ENCODE results near the gene EFEMP1. TPM values are rescaled to one million over a fixed set of nuclear protein-coding genes. Genes with fewer than 3 reads are reported as not detected.

The EFEMP1 gene
- total and polyA plus RNA-seq, 9 of the 15 experiments (the other 6 are each of a cell fraction or from before 2014, with no cell fraction given), result 0.05 to 6.2 (median 0.22) TPM

- Histone ChIP-seq H3K27me3 (ENCODE audit: control insufficient read depth in 2 of 2, insufficient read depth in 2 of 2, low read length in 2 of 2) (peaks cover 7 to 14% of the 10 kb centered on the region in 2 experiments; a peak in 4 of 5 replicates), H3K27ac (ENCODE audit: extremely low read depth, low read depth, low read length) (no peak overlapping the region), H3K79me2 (ENCODE audit: control insufficient read depth, insufficient read depth, low read length) (no peaks in the 10 kb centered on the region), H3K36me3 (ENCODE audit: control insufficient read depth, insufficient read depth, low read length) (no peaks in the 10 kb centered on the region), H2AFZ (ENCODE audit: low read depth, low read length) (no peak overlapping the region), H3K9me1 (ENCODE audit: control insufficient read depth, insufficient read depth, low read length) (no peaks in the 10 kb centered on the region), H3K4me3 (no peak overlapping the region), H3K4me2 (ENCODE audit: insufficient read depth, low read length) (no peak overlapping the region), H4K20me1 (replicated peaks; ENCODE audit: control insufficient read depth, insufficient read depth, low read length) (no peaks in the 10 kb centered on the region), H3K9ac (ENCODE audit: insufficient read depth in 1 of 2, low read depth in 2 of 2, low read length in 2 of 2) (no peak overlapping the region), H3K9me3 (replicated peaks; ENCODE audit: control insufficient read depth, insufficient read depth, low read depth, low read length) (no peaks in the 10 kb centered on the region), H3K4me1 (replicated peaks in 1 of 2; ENCODE audit: control insufficient read depth in 2 of 2, insufficient read depth in 2 of 2, low read length in 2 of 2) (no peaks in the 10 kb centered on the region)
- intact Hi-C loops (cut with micrococcal nuclease), result no loop called here
- 0% methylated on average over 7 of the region's 7 CpGs for WGBS (ENCODE audit: insufficient coverage, low coverage, missing lambda C conversion rate)
- in situ Hi-C loops (cut with MboI), result no loop called here
- no peak for ATAC-seq
- BruUV-seq (replicated peaks), result no TSS peak
- no peak for FAIRE-seq
- POLR2A ChIA-PET, result no interaction called here
- no peak for DNase-seq (ENCODE audit: extremely low read depth in 1 of 4, low spot score in 3 of 4)
- CTCF ChIA-PET (ENCODE audit: low intra/inter-chr PET ratio), result no interaction called here
- no peak for TF ChIP-seq SIX5 (IDR thresholded peaks at IDR 0.05; ENCODE audit: borderline replicate concordance in 1 of 2, insufficient read depth in 1 of 2, low read depth in 1 of 2, low read length in 2 of 2)
- no peak for TF ChIP-seq GATAD2A (IDR thresholded peaks at IDR 0.05)
- TF ChIP-seq MXD1 (CRISPR knock-in tag; IDR thresholded peaks at IDR 0.05; ENCODE audit: borderline replicate concordance, poor library complexity, severe bottlenecking), result no peak
- TF ChIP-seq FOS (IDR thresholded peaks at IDR 0.05; ENCODE audit: extremely low read depth, insufficient read length), result no peak
- no peak for TF ChIP-seq GABPB2 (CRISPR knock-in tag; conservative IDR thresholded peaks at IDR 0.05)
- TF ChIP-seq CTCFL (IDR thresholded peaks at IDR 0.05; ENCODE audit: borderline replicate concordance, insufficient read depth, low read depth, low read length, poor library complexity, severe bottlenecking), result no peak
- no peak for TF ChIP-seq MXI1 (IDR thresholded peaks at IDR 0.05; ENCODE audit: low read depth, low read length)
- TF ChIP-seq E2F8 (IDR thresholded peaks at IDR 0.05; ENCODE audit: low read depth, partially characterized antibody), result no peak
- TF ChIP-seq MLX (CRISPR knock-in tag; conservative IDR thresholded peaks at IDR 0.05), result no peak
- no peak for TF ChIP-seq E2F1 (CRISPR knock-in tag; IDR thresholded peaks at IDR 0.05)
- no peak for TF ChIP-seq HNRNPK (IDR thresholded peaks at IDR 0.05; ENCODE audit: low read depth, low read length, poor library complexity, severe bottlenecking)
- no peak for TF ChIP-seq NONO (IDR thresholded peaks at IDR 0.05; ENCODE audit: low read depth in 2 of 2, low read length in 1 of 2)
- TF ChIP-seq HDAC6 (IDR thresholded peaks at IDR 0.05; ENCODE audit: low read depth, low read length), result no peak
- no peak for TF ChIP-seq MTA1 (IDR thresholded peaks at IDR 0.05; ENCODE audit: borderline replicate concordance)
Measured at GRCh38 chr2:55916473-55917049, 7.0 kb downstream of the EFEMP1 start.

Measured in K562 (cell line).